PFSK-1 (cell line): ENCODE measurements around the gene YBX3.

Experiments used
- POLR2AphosphoS5 ChIP-seq: IDR thresholded peaks from 2 replicates; pipeline ENCODE4 v1.6.1; 2012; ENCODE audit warnings: low read depth, mild to moderate bottlenecking, control low read depth, low read length, moderate library complexity
- SIN3A ChIP-seq: IDR thresholded peaks from 2 replicates; pipeline ENCODE4 v1.6.1; 2012; ENCODE audit warnings: mild to moderate bottlenecking, low read length, moderate library complexity, borderline replicate concordance; ENCODE audit not compliant: insufficient read depth
- TF ChIP-seq, protein P1 (sequence below), 2 experiments: IDR thresholded peaks; 2 replicates each; pipeline versions ENCODE4 v1.6.1 to v1.8.0; 2011 to 2012; ENCODE audit warnings: low read depth in 2 of 2, low read length in 2 of 2, control low read depth in 1 of 2, inconsistent platforms in 1 of 2, mild to moderate bottlenecking in 1 of 2, moderate library complexity in 1 of 2; ENCODE audit not compliant: insufficient read depth in 1 of 2

- TF ChIP-seq, protein P1, sequence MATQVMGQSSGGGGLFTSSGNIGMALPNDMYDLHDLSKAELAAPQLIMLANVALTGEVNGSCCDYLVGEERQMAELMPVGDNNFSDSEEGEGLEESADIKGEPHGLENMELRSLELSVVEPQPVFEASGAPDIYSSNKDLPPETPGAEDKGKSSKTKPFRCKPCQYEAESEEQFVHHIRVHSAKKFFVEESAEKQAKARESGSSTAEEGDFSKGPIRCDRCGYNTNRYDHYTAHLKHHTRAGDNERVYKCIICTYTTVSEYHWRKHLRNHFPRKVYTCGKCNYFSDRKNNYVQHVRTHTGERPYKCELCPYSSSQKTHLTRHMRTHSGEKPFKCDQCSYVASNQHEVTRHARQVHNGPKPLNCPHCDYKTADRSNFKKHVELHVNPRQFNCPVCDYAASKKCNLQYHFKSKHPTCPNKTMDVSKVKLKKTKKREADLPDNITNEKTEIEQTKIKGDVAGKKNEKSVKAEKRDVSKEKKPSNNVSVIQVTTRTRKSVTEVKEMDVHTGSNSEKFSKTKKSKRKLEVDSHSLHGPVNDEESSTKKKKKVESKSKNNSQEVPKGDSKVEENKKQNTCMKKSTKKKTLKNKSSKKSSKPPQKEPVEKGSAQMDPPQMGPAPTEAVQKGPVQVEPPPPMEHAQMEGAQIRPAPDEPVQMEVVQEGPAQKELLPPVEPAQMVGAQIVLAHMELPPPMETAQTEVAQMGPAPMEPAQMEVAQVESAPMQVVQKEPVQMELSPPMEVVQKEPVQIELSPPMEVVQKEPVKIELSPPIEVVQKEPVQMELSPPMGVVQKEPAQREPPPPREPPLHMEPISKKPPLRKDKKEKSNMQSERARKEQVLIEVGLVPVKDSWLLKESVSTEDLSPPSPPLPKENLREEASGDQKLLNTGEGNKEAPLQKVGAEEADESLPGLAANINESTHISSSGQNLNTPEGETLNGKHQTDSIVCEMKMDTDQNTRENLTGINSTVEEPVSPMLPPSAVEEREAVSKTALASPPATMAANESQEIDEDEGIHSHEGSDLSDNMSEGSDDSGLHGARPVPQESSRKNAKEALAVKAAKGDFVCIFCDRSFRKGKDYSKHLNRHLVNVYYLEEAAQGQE (IDR thresholded peaks at IDR 0.05; ENCODE audit: insufficient read depth in 1 of 2, low read depth in 2 of 2, low read length in 2 of 2) = no peak
- no peak for TF ChIP-seq SIN3A
- TF ChIP-seq POLR2AphosphoS5 = no peak
These were observed 69.1 kb downstream of the YBX3 start for GRCh38 chr12:10654003-10654402.
